Thymus (tissue), 11 donors: ENCODE measurements around the gene SLC22A12. TPM values are rescaled to one million over a fixed set of nuclear protein-coding genes. Genes with fewer than 3 reads are reported as not detected.
A peak's percentile ranks its signal among the peaks of the same experiment; 100 is the strongest.
"Not testable (repeated sequence)": the region's sequence is repeated elsewhere in the genome, so short reads cannot be mapped to it uniquely, and the experiment has no call there.

Source experiments
- DNase-seq, 9 donors: peaks; one replicate each; pipeline ENCODE4 v3.0.0-alpha.2; 2013; ENCODE audit warnings: low spot score in 9 of 9, low read depth in 6 of 9, missing footprints in 1 of 9
- H3K27ac ChIP-seq, 2 donors: one replicate each; pipeline ENCODE4 v1.5.1; 2013; ENCODE audit warnings: control low read depth in 1 of 2, low read depth in 1 of 2, low read length in 1 of 2, mild to moderate bottlenecking in 1 of 2, moderate library complexity in 1 of 2
- H3K27me3 ChIP-seq, 2 donors: one replicate each; pipeline ENCODE4 v1.5.1; 2013; ENCODE audit warnings: low read length in 1 of 2; ENCODE audit not compliant: control insufficient read depth in 2 of 2, insufficient read depth in 1 of 2
- H3K36me3 ChIP-seq, 2 donors: one replicate each; pipeline ENCODE4 v1.5.1; 2013; ENCODE audit warnings: low read length in 1 of 2, mild to moderate bottlenecking in 1 of 2, moderate library complexity in 1 of 2; ENCODE audit not compliant: control insufficient read depth in 2 of 2, insufficient read depth in 2 of 2
- H3K4me1 ChIP-seq, 2 donors: one replicate each; pipeline ENCODE4 v1.5.1; 2013; ENCODE audit warnings: low read length in 2 of 2; ENCODE audit not compliant: control insufficient read depth in 2 of 2, insufficient read depth in 2 of 2
- H3K4me3 ChIP-seq, 2 donors: one replicate each; pipeline ENCODE4 v1.5.1; 2013; ENCODE audit warnings: low read length in 2 of 2, control low read depth in 1 of 2, mild to moderate bottlenecking in 1 of 2
- H3K9me3 ChIP-seq, 2 donors: one replicate each; pipeline ENCODE4 v1.5.1; 2013; ENCODE audit warnings: low read length in 1 of 2, mild to moderate bottlenecking in 1 of 2; ENCODE audit not compliant: control insufficient read depth in 2 of 2, insufficient read depth in 1 of 2
- WGBS: extraction: QIAGEN DNeasy Blood & Tissue Kit; methylation state at CpG from one replicate; pipeline ENCODE4 v1.1.7; 2013; 5-methylcytosine and 5-hydroxymethylcytosine counted together
- polyA plus RNA-seq: library from polyadenylated mRNA; stranded (reverse); fragments of 200-250 nt; gene quantifications from one replicate; pipeline ENCODE4 v1.2.3, GENCODE V29; 2013
- total RNA-seq: library from RNA; stranded (reverse); fragments of 120-200 nt; gene quantifications from one replicate; pipeline ENCODE4 v1.2.4, GENCODE V29; 2013
- donor health status: healthy.

The SLC22A12 gene
- total and polyA plus RNA-seq, 2 donors: not detected

- not testable (repeated sequence) for H3K4me3 ChIP-seq, H3K27ac ChIP-seq, DNase-seq, H3K36me3 ChIP-seq, H3K27me3 ChIP-seq, H3K9me3 ChIP-seq, H3K4me1 ChIP-seq
- WGBS: over 99% methylated on average over 3 of the region's 3 CpGs
Observed at GRCh38 chr11:64561429-64561828, 29.6 kb upstream of the SLC22A12 start.

DNA sequence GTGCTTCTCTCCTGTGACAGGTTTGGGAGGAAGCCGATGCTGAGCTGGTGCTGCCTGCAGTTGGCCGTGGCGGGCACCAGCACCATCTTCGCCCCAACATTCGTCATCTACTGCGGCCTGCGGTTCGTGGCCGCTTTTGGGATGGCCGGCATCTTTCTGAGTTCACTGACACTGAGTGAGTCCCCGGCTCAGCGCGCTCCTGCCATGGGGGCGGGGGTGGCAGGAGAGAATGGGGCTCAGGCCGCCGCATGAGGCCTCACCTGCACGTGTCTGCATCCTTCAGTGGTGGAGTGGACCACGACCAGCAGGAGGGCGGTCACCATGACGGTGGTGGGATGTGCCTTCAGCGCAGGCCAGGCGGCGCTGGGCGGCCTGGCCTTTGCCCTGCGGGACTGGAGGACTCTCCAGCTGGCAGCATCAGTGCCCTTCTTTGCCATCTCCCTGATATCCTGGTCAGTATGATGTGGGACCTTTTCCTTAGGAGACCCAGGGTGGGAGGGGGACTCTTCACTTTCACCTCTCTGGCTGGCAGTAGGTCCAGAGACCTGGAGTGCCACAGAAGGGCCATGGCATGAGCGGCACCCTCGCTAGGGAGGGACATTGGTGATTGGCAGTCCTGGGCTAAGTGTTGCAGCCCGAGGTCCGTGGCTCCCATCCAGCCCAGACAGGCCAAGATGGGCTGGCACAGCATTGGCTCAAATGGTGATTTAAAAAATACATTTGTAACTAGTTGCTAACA, 28.9 kb upstream of the SLC22A12 start:
- H3K4me1 ChIP-seq: peaks cover 0 to 9% of the 10 kb centered on the region in 2 donors
- H3K9me3 ChIP-seq: no peaks in the 10 kb centered on the region
- H3K4me3 ChIP-seq: no peak overlapping the region
- WGBS: 98% methylated on average over 29 of the region's 29 CpGs
- H3K27me3 ChIP-seq: no peaks in the 10 kb centered on the region
- H3K36me3 ChIP-seq: no peaks in the 10 kb centered on the region
- no peak overlapping the region for H3K27ac ChIP-seq
- DNase-seq: no peak

- no peak for DNase-seq
- H3K4me1 ChIP-seq: peaks cover 0 to 10% of the 10 kb centered on the region in 2 donors
- no peak overlapping the region for H3K27ac ChIP-seq
- no peaks in the 10 kb centered on the region for H3K27me3 ChIP-seq
- no peaks in the 10 kb centered on the region for H3K9me3 ChIP-seq
- H3K36me3 ChIP-seq: no peaks in the 10 kb centered on the region
- WGBS: 98% methylated on average over 15 of the region's 15 CpGs
- H3K4me3 ChIP-seq: no peak overlapping the region
Observed at GRCh38 chr11:64562723-64563351, 28.2 kb upstream of the SLC22A12 start.

- 92% methylated on average over 12 of the region's 12 CpGs for WGBS
- no peaks in the 10 kb centered on the region for H3K9me3 ChIP-seq
- peaks cover 0 to 10% of the 10 kb centered on the region in 2 donors for H3K4me1 ChIP-seq
- no peaks in the 10 kb centered on the region for H3K36me3 ChIP-seq
- no peak for DNase-seq
- H3K27me3 ChIP-seq: no peaks in the 10 kb centered on the region
- H3K27ac ChIP-seq: no peak overlapping the region
- no peak overlapping the region for H3K4me3 ChIP-seq
Observed at GRCh38 chr11:64563966-64564365, 27.1 kb upstream of the SLC22A12 start.

DNA sequence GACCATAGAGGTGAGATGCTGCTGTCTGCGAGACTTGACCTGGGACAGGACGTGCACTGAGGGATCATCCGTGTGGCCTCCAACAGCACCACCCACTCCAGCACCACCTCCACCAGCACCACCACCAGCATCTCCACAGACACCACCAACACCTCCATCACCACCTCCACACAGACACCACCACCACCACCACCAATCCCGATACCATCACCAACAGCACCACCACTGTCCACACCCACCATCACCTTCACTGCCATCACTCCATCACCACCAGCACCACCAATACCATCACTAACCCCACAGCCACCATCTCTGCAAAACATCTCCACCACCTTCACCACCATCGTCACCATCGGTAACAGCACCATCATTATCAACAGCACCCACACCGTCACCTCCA, 26.6 kb upstream of the SLC22A12 start:
- WGBS: 96% methylated on average over 7 of the region's 7 CpGs
- Histone ChIP-seq H3K27ac (no peak overlapping the region), H3K4me1 (peaks cover 0 to 10% of the 10 kb centered on the region in 2 donors), H3K36me3 (no peaks in the 10 kb centered on the region), H3K27me3 (no peaks in the 10 kb centered on the region), H3K9me3 (no peaks in the 10 kb centered on the region), H3K4me3 (no peak overlapping the region)
- no peak for DNase-seq

DNA sequence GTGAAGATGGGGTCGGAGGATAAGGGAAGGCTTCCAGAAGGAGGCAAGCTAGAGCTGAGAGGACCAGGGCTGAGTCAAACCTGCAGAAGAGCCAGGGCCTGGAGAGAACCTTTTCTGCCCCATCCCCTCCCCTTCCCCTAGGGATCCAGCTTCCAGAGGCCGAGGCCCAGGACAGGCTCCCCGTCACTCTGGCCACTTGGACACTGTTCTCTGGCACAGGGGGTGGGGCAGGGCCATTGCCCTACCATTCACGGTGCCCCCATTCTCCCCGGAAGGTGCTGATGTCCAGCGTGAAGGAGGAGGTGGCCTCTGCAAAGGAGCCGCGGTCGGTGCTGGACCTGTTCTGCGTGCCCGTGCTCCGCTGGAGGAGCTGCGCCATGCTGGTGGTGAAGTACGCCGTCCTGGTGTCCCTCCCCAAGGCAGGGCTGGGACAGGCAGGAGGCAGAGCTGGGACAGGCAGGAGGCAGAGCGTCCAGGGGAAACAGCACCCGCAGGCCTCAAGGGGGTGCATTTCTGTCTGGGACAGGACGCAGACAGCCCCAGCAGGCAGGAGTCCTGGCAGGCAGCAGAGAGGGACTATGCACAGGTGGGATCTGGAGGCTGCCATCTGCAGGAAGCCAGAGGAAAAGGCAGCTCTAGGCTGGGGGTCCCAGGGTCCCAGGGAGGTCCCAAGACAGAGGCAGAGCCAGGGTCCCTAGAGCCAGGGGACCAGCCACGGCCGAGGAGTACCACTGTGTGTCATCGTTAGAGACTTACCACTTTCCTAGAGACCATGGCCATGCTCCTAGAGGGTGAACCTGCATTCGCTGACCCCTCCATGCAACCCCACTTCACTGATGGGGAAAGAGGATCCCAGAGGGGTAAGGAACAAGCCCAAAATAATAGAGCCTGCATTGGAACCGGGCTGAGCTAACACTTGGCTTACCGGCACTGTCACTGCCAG, 25.8 kb upstream of the SLC22A12 start:
- Histone ChIP-seq H3K4me3 (no peak overlapping the region), H3K4me1 (peaks cover 0 to 10% of the 10 kb centered on the region in 2 donors), H3K36me3 (no peaks in the 10 kb centered on the region), H3K27ac (no peak overlapping the region), H3K9me3 (no peaks in the 10 kb centered on the region), H3K27me3 (no peaks in the 10 kb centered on the region)
- WGBS: 93% methylated on average over 24 of the region's 24 CpGs
- no peak for DNase-seq

GRCh38 chr11:64566042-64566914, 24.7 kb upstream of the SLC22A12 start:
- H3K36me3 ChIP-seq: no peaks in the 10 kb centered on the region

More at GRCh38 chr11:64566042-64566914, 24.7 kb upstream of the SLC22A12 start:
- Histone ChIP-seq H3K4me1 (peaks cover 0 to 10% of the 10 kb centered on the region in 2 donors), H3K27me3 (no peaks in the 10 kb centered on the region), H3K4me3 (no peak overlapping the region), H3K27ac (no peak overlapping the region), H3K9me3 (no peaks in the 10 kb centered on the region)
- 68% methylated on average over 18 of the region's 18 CpGs for WGBS
- peak in 5 of 9 donors; percentile 19 to 76 (median 32) for DNase-seq
